ENCODE data around the gene C11orf16.
"Not testable (repeated sequence)": the region's sequence is repeated elsewhere in the genome, so short reads cannot be mapped to it uniquely, and the experiment has no call there.

Gene C11orf16

DNA sequence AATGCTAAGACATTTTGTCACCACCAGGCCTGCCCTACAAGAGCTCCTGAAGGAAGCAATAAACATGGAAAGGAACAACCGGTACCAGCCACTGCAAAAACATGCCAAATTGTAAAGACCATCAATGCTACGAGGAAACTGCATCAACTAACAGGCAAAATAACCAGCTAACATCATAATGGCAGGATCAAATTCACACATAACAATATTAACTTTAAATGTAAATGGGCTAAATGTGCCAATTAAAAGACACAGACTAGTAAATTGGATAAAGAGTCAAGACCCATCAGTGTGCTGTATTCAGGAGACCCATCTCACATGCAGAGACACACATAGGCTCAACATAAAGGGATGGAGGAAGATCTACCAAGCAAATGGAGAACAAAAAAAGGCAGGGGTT, 41.6 kb downstream of the C11orf16 start:
- not testable (repeated sequence) for H3K4me3 ChIP-seq (ENCODE audit: insufficient read depth, low read depth, low read length, poor library complexity, severe bottlenecking); H3K27ac ChIP-seq (ENCODE audit: insufficient read depth, low read length, poor library complexity, severe bottlenecking)

DNA sequence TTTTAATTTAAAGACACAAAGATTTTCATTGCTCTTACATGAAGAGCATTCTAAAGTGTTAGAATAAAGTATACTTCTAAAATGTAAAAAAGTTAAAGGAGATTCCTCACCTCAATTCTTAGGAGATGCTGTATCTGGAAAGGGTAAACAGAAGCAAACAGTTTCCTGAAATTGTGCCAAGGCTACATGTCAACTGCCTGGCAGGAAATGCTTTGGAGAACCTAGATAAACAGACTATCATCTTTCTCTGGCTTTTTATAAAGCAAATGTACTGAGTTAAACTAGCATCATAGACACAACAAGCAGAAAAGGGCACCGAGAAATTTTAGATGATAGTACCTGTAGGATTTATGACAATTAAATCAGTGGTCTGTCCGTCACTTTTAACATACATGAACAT, 46.4 kb downstream of the C11orf16 start:
- no peaks in the 10 kb centered on the region for H3K4me1 ChIP-seq (ENCODE audit: control insufficient read depth, insufficient read depth, low read length, poor library complexity, severe bottlenecking)
- no peaks in the 10 kb centered on the region for H3K9me3 ChIP-seq (ENCODE audit: control insufficient read depth, low read length)
- no peaks in the 10 kb centered on the region for H3K36me3 ChIP-seq (ENCODE audit: control insufficient read depth, insufficient read depth, low read length)
- no peaks in the 10 kb centered on the region for H3K27me3 ChIP-seq (replicated peaks; ENCODE audit: control insufficient read depth, insufficient read depth, low read length, poor library complexity, severe bottlenecking)
- H3K4me3 ChIP-seq (ENCODE audit: insufficient read depth, low read depth, low read length, poor library complexity, severe bottlenecking), result no peak overlapping the region
- H3K27ac ChIP-seq (ENCODE audit: insufficient read depth, low read length, poor library complexity, severe bottlenecking), result no peak overlapping the region
- DNase-seq, result no peak

More for the DNA sequence above, 41.6 kb downstream of the C11orf16 start:
- not testable (repeated sequence) for H3K27me3 ChIP-seq (replicated peaks; ENCODE audit: control insufficient read depth, insufficient read depth, low read length, poor library complexity, severe bottlenecking); DNase-seq; H3K9me3 ChIP-seq (ENCODE audit: control insufficient read depth, low read length); H3K36me3 ChIP-seq (ENCODE audit: control insufficient read depth, insufficient read depth, low read length); H3K4me1 ChIP-seq (ENCODE audit: control insufficient read depth, insufficient read depth, low read length, poor library complexity, severe bottlenecking)

DNA sequence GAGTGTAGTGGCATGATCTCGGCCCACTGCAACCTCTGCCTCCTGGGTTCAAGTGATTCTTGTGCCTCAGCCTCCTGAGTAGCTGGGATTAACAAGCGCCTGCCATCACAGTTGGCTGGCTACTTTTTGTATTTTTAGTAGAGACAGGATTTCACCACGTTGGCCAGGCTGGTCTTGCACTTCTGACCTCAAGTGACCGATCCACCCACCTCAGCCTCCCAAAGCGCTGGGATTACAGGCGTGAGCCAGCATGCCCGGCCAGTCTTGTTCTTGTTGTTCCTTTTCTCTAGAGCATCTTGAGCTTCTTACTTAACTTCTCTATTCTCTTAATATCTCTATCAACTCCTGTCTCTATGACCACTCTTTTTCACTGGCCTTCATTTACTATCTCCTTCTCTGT, 51.2 kb downstream of the C11orf16 start:
- H3K4me3 ChIP-seq (ENCODE audit: insufficient read depth, low read depth, low read length, poor library complexity, severe bottlenecking); H3K36me3 ChIP-seq (ENCODE audit: control insufficient read depth, insufficient read depth, low read length); H3K9me3 ChIP-seq (ENCODE audit: control insufficient read depth, low read length); H3K4me1 ChIP-seq (ENCODE audit: control insufficient read depth, insufficient read depth, low read length, poor library complexity, severe bottlenecking); H3K27me3 ChIP-seq (replicated peaks; ENCODE audit: control insufficient read depth, insufficient read depth, low read length, poor library complexity, severe bottlenecking); DNase-seq; H3K27ac ChIP-seq (ENCODE audit: insufficient read depth, low read length, poor library complexity, severe bottlenecking): not testable (repeated sequence)

DNA sequence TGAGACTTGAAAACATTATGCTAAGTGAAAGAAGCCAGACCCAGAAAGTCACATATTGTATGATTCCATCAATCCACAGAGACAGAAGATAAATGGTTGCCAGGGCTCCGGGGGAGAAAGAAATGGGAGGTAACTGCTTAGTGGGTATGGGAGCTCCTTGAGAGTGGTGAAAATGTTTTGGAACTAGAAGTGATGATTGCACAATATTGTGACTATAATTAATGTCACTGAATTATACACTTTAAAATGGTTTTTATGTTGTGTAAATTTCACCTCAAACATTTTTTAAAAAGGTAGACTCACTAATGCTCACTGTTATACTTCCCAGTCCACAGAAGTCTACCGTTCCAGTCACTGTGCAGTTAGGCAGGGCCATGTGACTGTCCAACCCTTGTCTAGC, 54.0 kb downstream of the C11orf16 start:
- Histone ChIP-seq H3K27me3 (replicated peaks; ENCODE audit: control insufficient read depth, insufficient read depth, low read length, poor library complexity, severe bottlenecking) (no peaks in the 10 kb centered on the region), H3K27ac (ENCODE audit: insufficient read depth, low read length, poor library complexity, severe bottlenecking) (no peak overlapping the region), H3K36me3 (ENCODE audit: control insufficient read depth, insufficient read depth, low read length) (no peaks in the 10 kb centered on the region), H3K4me1 (ENCODE audit: control insufficient read depth, insufficient read depth, low read length, poor library complexity, severe bottlenecking) (no peaks in the 10 kb centered on the region), H3K4me3 (ENCODE audit: insufficient read depth, low read depth, low read length, poor library complexity, severe bottlenecking) (no peak overlapping the region), H3K9me3 (ENCODE audit: control insufficient read depth, low read length) (no peaks in the 10 kb centered on the region)
- DNase-seq, result no peak

DNA sequence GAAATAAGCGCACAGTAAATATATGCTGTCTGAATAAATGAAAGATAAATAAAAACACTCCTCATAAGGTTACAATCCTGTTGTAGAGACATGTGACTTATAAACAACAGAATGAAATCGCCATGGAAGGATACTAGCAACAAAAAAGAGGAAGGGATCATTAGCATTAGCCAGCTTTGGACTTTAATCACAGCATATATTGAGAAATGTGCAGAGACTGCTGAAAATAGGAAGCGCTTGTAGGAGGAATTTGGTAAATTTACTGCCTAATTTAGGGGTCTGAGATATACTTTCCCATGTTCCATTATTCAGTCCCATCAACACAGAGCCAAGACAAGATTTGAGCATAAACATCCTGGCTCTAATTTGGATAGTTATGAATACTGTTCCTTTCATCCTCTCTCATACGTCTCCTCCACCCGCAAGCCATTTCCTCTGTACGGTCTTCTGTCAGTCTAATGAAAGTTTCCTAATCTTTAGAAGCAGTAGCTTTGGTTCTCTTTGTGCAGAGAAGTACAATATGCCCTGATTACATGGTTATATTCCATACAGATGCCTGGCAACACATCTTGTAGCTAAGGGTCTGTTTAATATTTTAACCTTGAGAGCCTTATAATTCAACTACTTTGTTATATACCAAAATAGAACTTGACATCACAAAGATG, 58.9 kb downstream of the C11orf16 start:
- H3K27me3 ChIP-seq (replicated peaks; ENCODE audit: control insufficient read depth, insufficient read depth, low read length, poor library complexity, severe bottlenecking), result peaks cover 4% of the 10 kb centered on the region
- H3K9me3 ChIP-seq (ENCODE audit: control insufficient read depth, low read length), result no peaks in the 10 kb centered on the region
- no peak for DNase-seq
- peaks cover 9% of the 10 kb centered on the region for H3K4me1 ChIP-seq (ENCODE audit: control insufficient read depth, insufficient read depth, low read length, poor library complexity, severe bottlenecking)
- no peak overlapping the region for H3K4me3 ChIP-seq (ENCODE audit: insufficient read depth, low read depth, low read length, poor library complexity, severe bottlenecking)
- no peak overlapping the region for H3K27ac ChIP-seq (ENCODE audit: insufficient read depth, low read length, poor library complexity, severe bottlenecking)
- no peaks in the 10 kb centered on the region for H3K36me3 ChIP-seq (ENCODE audit: control insufficient read depth, insufficient read depth, low read length)

DNA sequence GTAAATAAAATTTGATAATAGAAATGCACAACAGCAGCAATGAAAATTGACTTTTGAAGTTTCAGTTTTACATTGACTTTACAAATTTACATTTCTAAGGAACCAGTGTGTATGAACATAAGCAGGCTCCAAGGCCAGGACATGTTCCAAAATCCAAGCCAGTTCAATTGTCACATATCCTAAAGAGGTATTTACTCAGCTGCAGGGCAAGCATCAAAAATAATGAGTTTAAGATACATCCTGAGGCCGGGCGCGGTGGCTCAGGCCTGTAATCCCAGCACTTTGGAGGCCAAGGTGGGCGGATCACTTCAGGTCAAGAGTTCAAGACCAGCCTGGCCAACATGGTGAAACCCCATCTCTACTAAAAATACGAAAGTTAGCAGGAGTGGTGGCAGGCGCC, 60.8 kb downstream of the C11orf16 start:
- DNase-seq, result no peak

DNA sequence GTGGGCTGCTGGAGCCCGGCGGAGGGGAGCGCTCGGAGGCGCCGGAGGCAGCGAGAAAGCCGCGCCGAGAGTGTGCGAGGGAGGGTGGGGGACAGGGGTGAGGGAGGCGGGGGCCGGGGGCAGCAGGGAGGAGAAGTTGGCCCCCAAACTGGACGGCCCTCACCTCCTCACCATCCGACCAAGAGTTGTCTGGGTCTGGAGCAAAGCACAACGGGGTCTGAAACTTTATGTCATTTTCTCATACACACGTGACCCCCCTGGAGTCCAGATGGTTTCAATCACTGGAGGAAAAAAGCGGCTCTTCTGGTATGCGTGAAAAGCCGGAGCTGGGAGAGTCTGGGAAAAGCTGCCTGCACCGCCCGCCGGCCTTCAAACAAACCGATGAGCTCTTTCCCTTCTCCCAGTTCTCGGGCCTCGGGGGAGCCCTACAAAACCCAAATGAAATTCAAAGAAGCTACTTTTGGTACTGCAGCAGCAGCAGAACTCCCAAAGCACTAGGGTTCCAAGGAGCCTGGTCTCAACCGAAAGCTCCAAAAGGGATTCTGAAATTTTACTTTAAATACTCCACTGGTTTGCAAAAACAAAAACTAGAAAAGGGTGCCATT, 61.5 kb downstream of the C11orf16 start:
- H3K27me3 ChIP-seq (replicated peaks; ENCODE audit: control insufficient read depth, insufficient read depth, low read length, poor library complexity, severe bottlenecking), result peaks cover 4% of the 10 kb centered on the region

More for the DNA sequence above, 60.8 kb downstream of the C11orf16 start:
- H3K36me3 ChIP-seq (ENCODE audit: control insufficient read depth, insufficient read depth, low read length), result no peaks in the 10 kb centered on the region
- H3K4me1 ChIP-seq (ENCODE audit: control insufficient read depth, insufficient read depth, low read length, poor library complexity, severe bottlenecking), result peaks cover 9% of the 10 kb centered on the region
- H3K4me3 ChIP-seq (ENCODE audit: insufficient read depth, low read depth, low read length, poor library complexity, severe bottlenecking), result no peak overlapping the region
- H3K9me3 ChIP-seq (ENCODE audit: control insufficient read depth, low read length), result no peaks in the 10 kb centered on the region
- H3K27me3 ChIP-seq (replicated peaks; ENCODE audit: control insufficient read depth, insufficient read depth, low read length, poor library complexity, severe bottlenecking), result peaks cover 4% of the 10 kb centered on the region
- no peak overlapping the region for H3K27ac ChIP-seq (ENCODE audit: insufficient read depth, low read length, poor library complexity, severe bottlenecking)

DNA sequence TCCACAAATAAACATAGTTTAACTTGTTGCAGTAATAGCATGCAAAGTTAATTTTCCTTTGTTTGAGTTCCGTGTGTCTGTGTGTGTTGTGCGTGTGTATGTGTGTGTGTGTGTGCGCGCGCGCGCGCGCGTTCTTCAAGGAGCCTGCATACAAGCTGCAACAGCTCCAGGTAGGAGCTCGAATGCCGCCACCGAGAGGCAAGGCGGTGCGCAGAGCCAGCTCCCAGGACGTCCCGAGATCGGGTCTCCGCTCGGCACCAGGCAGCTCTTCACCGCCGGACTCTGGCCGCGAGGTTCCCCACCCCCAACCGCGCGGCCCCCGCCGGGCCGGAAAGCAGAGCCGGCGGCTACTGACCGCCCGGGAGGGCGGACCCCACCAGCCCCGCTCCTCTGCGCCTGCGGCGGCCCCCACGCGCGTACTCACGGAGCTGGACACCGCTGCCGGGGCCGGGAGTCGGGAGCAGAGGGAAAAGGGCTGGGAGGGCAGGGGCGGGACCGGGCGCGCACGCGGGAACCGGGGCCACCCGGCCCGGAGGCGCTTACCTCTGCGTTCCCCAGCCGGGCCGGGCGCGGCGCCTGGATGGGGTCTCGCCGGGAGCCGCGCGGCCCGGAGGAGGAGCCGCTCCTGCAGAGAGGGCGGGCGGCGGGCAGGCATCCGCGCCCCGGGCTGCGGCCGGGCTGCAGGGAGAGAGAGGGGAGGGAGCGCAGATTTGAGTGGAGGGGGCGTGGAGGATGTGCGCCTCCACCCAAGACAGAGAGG, 62.2 kb downstream of the C11orf16 start:
- Histone ChIP-seq H3K9me3 (ENCODE audit: control insufficient read depth, low read length) (no peaks in the 10 kb centered on the region), H3K4me1 (ENCODE audit: control insufficient read depth, insufficient read depth, low read length, poor library complexity, severe bottlenecking) (peaks cover 9% of the 10 kb centered on the region), H3K4me3 (ENCODE audit: insufficient read depth, low read depth, low read length, poor library complexity, severe bottlenecking) (peak overlapping the region; percentile 37), H3K27me3 (replicated peaks; ENCODE audit: control insufficient read depth, insufficient read depth, low read length, poor library complexity, severe bottlenecking) (peaks cover 4% of the 10 kb centered on the region), H3K27ac (ENCODE audit: insufficient read depth, low read length, poor library complexity, severe bottlenecking) (no peak overlapping the region), H3K36me3 (ENCODE audit: control insufficient read depth, insufficient read depth, low read length) (no peaks in the 10 kb centered on the region)
- DNase-seq, result no peak

More for the DNA sequence above, 61.5 kb downstream of the C11orf16 start:
- no peak overlapping the region for H3K4me3 ChIP-seq (ENCODE audit: insufficient read depth, low read depth, low read length, poor library complexity, severe bottlenecking)
- no peaks in the 10 kb centered on the region for H3K36me3 ChIP-seq (ENCODE audit: control insufficient read depth, insufficient read depth, low read length)
- H3K27ac ChIP-seq (ENCODE audit: insufficient read depth, low read length, poor library complexity, severe bottlenecking), result no peak overlapping the region
- no peaks in the 10 kb centered on the region for H3K9me3 ChIP-seq (ENCODE audit: control insufficient read depth, low read length)
- no peak for DNase-seq
- H3K4me1 ChIP-seq (ENCODE audit: control insufficient read depth, insufficient read depth, low read length, poor library complexity, severe bottlenecking), result peaks cover 9% of the 10 kb centered on the region
